GM06990 (cell line): Measurements from ENCODE around the gene P4HB.

Experiments
- DNase-seq: peaks from one replicate; pipeline ENCODE4 v3.0.0-alpha.2; 2011; ENCODE audit not compliant: insufficient read length; ENCODE audit errors: extremely low read depth
- H3K27me3 ChIP-seq: replicated peaks from 2 replicates; pipeline ENCODE4 v1.6.0; 2011; ENCODE audit warnings: low read length; ENCODE audit not compliant: control insufficient read depth, insufficient read depth
- H3K36me3 ChIP-seq: 2 replicates; pipeline ENCODE4 v1.5.1; 2011; ENCODE audit warnings: low read length; ENCODE audit not compliant: control insufficient read depth, insufficient read depth
- H3K4me3 ChIP-seq: replicated peaks from 2 replicates; pipeline ENCODE4 v1.5.1; 2011; ENCODE audit warnings: low read depth, mild to moderate bottlenecking, control low read depth, low read length
- TF ChIP-seq, protein P1 (sequence below): IDR thresholded peaks from 2 replicates; pipeline ENCODE4 v1.5.1; 2011; ENCODE audit warnings: low read length, control low read depth, mild to moderate bottlenecking, inconsistent platforms; ENCODE audit not compliant: insufficient read depth, poor library complexity, severe bottlenecking

P4HB gene

GRCh38 chr17:81802856-81803643, 57.3 kb downstream of the P4HB start:
- H3K4me3 ChIP-seq, result no peak overlapping the region
- no peaks in the 10 kb centered on the region; the same call in 1 of the 2 replicates for H3K27me3 ChIP-seq

GRCh38 chr17:81802048-81802758, 58.1 kb downstream of the P4HB start:
- TF ChIP-seq, protein P1, sequence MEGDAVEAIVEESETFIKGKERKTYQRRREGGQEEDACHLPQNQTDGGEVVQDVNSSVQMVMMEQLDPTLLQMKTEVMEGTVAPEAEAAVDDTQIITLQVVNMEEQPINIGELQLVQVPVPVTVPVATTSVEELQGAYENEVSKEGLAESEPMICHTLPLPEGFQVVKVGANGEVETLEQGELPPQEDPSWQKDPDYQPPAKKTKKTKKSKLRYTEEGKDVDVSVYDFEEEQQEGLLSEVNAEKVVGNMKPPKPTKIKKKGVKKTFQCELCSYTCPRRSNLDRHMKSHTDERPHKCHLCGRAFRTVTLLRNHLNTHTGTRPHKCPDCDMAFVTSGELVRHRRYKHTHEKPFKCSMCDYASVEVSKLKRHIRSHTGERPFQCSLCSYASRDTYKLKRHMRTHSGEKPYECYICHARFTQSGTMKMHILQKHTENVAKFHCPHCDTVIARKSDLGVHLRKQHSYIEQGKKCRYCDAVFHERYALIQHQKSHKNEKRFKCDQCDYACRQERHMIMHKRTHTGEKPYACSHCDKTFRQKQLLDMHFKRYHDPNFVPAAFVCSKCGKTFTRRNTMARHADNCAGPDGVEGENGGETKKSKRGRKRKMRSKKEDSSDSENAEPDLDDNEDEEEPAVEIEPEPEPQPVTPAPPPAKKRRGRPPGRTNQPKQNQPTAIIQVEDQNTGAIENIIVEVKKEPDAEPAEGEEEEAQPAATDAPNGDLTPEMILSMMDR, result no peak
- Histone ChIP-seq H3K4me3 (no peak overlapping the region), H3K36me3 (no peaks in the 10 kb centered on the region), H3K27me3 (no peaks in the 10 kb centered on the region; the same call in 1 of the 2 replicates)
- DNase-seq, result no peak

More at GRCh38 chr17:81802856-81803643, 57.3 kb downstream of the P4HB start:
- TF ChIP-seq, protein P1, result no peak
- H3K36me3 ChIP-seq, result no peaks in the 10 kb centered on the region
- no peak for DNase-seq

DNA sequence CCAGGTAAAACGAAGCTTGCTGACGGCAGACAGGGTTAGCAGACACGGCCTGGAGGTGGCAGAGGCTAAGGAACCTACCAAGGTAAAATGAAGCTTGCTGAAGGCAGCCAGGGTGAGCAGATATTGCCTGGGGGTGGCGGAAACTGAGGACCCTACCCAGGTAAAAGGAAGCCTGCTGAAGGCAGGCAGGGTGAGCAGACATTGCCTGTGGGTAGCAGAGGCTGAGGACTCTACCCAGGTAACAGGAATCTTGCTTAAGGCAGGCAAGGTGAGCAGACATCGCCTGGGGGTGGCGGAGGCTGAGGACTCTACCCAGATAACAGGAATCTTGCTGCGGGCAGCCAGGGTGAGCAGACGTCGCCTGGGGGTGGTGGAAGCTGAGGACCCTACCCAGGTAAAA, 59.0 kb downstream of the P4HB start:
- TF ChIP-seq, protein P1, result no peak
- no peak for DNase-seq
- Histone ChIP-seq H3K27me3 (no peaks in the 10 kb centered on the region; the same call in 1 of the 2 replicates), H3K4me3 (no peak overlapping the region), H3K36me3 (no peaks in the 10 kb centered on the region)

- Histone ChIP-seq H3K27me3 (no peaks in the 10 kb centered on the region), H3K4me3 (no peak overlapping the region), H3K36me3 (no peaks in the 10 kb centered on the region)
- TF ChIP-seq, protein P1, result no peak
- no peak for DNase-seq
Observed at GRCh38 chr17:81794509-81794908, 65.8 kb downstream of the P4HB start.

DNA sequence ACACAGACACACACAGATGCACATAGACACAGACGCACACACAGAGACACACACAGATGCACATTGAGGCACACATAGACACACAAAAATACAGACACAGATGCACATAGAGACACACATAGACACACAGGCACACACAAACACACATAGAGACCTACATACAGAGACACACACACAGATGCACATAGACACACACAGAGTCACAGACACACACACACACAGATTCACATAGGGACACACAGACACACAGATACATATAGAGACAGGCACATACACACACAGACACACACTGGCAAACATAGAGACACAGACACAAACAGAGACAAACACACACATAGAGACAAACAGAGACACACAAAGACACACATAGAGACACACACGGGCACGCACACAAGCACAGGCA, 66.3 kb downstream of the P4HB start:
- Histone ChIP-seq H3K4me3 (no peak overlapping the region), H3K27me3 (no peaks in the 10 kb centered on the region), H3K36me3 (no peaks in the 10 kb centered on the region)
- TF ChIP-seq, protein P1, result no peak
- DNase-seq, result no peak
